Central memory CD8-positive, alpha-beta T cell (primary cell): ENCODE results near the gene CLEC4M.
A peak's percentile ranks its signal among the peaks of the same experiment; 100 is the strongest.
"Not testable (repeated sequence)": the region's sequence is repeated elsewhere in the genome, so short reads cannot be mapped to it uniquely, and the experiment has no call there.

Experiments
- ATAC-seq: fragments of 150-1000 bp; cut with Tn5 transposase; replicated peaks from 2 replicates; pipeline ENCODE4 v1.10.0; 2022; ENCODE audit warnings: mild to moderate bottlenecking, moderate FRiP score, moderate number of reproducible peaks; ENCODE audit not compliant: poor library complexity, severe bottlenecking; ENCODE audit errors: extremely low read depth
- DNase-seq, 2 donors: peaks; one replicate each; pipeline ENCODE4 v3.0.0; 2021; ENCODE audit warnings: low spot score in 2 of 2
- H3K27ac Mint-ChIP-seq: one replicate; pipeline ENCODE4 v1.8.0; 2022; ENCODE audit warnings: low read depth, mild to moderate bottlenecking, moderate library complexity, mixed read lengths
- H3K27me3 Mint-ChIP-seq: one replicate; pipeline ENCODE4 v1.8.0; 2022; ENCODE audit warnings: mixed read lengths
- H3K36me3 Mint-ChIP-seq: one replicate; pipeline ENCODE4 v1.8.0; 2022; ENCODE audit warnings: mild to moderate bottlenecking, moderate library complexity, mixed read lengths; ENCODE audit not compliant: insufficient read depth
- H3K4me1 Mint-ChIP-seq: one replicate; pipeline ENCODE4 v1.8.0; 2022; ENCODE audit warnings: mixed read lengths
- H3K4me3 Mint-ChIP-seq: one replicate; pipeline ENCODE4 v1.8.0; 2022; ENCODE audit warnings: mild to moderate bottlenecking, moderate library complexity, mixed read lengths
- H3K9me3 Mint-ChIP-seq: one replicate; pipeline ENCODE4 v1.8.0; 2022; ENCODE audit warnings: mixed read lengths

Gene CLEC4M

GRCh38 chr19:7806234-7806633 lies 43.2 kb downstream of the CLEC4M start:
- no peak overlapping the region for H3K4me3 Mint-ChIP-seq
- no peaks in the 10 kb centered on the region for H3K36me3 Mint-ChIP-seq
- no peak for DNase-seq
- H3K27ac Mint-ChIP-seq, result peak overlapping the region; percentile 62
- ATAC-seq, result no peak
- H3K27me3 Mint-ChIP-seq, result peaks cover 14% of the 10 kb centered on the region
- peaks cover 12% of the 10 kb centered on the region for H3K9me3 Mint-ChIP-seq
- peaks cover 13% of the 10 kb centered on the region for H3K4me1 Mint-ChIP-seq

GRCh38 chr19:7806876-7807275 lies 43.8 kb downstream of the CLEC4M start:
- DNase-seq (no peak), ATAC-seq (no peak)
- Mint-ChIP-seq H3K27ac (no peak overlapping the region), H3K27me3 (peaks cover 14% of the 10 kb centered on the region), H3K9me3 (peaks cover 12% of the 10 kb centered on the region), H3K4me3 (no peak overlapping the region), H3K4me1 (peaks cover 13% of the 10 kb centered on the region), H3K36me3 (no peaks in the 10 kb centered on the region)

- H3K27ac Mint-ChIP-seq, result peak overlapping the region; percentile 72
Measured at GRCh38 chr19:7808108-7808507, 45.1 kb downstream of the CLEC4M start.

GRCh38 chr19:7811989-7812388 lies 48.9 kb downstream of the CLEC4M start:
- peaks cover 25% of the 10 kb centered on the region for H3K4me1 Mint-ChIP-seq
- ATAC-seq, result no peak
- H3K4me3 Mint-ChIP-seq, result no peak overlapping the region
- no peak overlapping the region for H3K27ac Mint-ChIP-seq
- H3K9me3 Mint-ChIP-seq, result peaks cover 12% of the 10 kb centered on the region
- H3K36me3 Mint-ChIP-seq, result no peaks in the 10 kb centered on the region
- DNase-seq, result no peak
- H3K27me3 Mint-ChIP-seq, result no peaks in the 10 kb centered on the region

More at GRCh38 chr19:7808108-7808507, 45.1 kb downstream of the CLEC4M start:
- H3K4me1 Mint-ChIP-seq, result peaks cover 13% of the 10 kb centered on the region
- peak overlapping the region; percentile 45 for H3K4me3 Mint-ChIP-seq
- peaks cover 2% of the 10 kb centered on the region for H3K27me3 Mint-ChIP-seq
- H3K36me3 Mint-ChIP-seq, result no peaks in the 10 kb centered on the region
- DNase-seq (no peak), ATAC-seq (no peak)
- peaks cover 12% of the 10 kb centered on the region for H3K9me3 Mint-ChIP-seq

GRCh38 chr19:7815325-7815724 lies 52.3 kb downstream of the CLEC4M start:
- H3K4me3 Mint-ChIP-seq, result peak overlapping the region; percentile 67
- no peaks in the 10 kb centered on the region for H3K36me3 Mint-ChIP-seq
- H3K27ac Mint-ChIP-seq, result no peak overlapping the region
- ATAC-seq, result peak; percentile 58
- peaks cover 16% of the 10 kb centered on the region for H3K27me3 Mint-ChIP-seq
- H3K4me1 Mint-ChIP-seq, result peaks cover 18% of the 10 kb centered on the region
- no peak for DNase-seq
- peaks cover 6% of the 10 kb centered on the region for H3K9me3 Mint-ChIP-seq

GRCh38 chr19:7816040-7816439 lies 53.0 kb downstream of the CLEC4M start:
- H3K4me3 Mint-ChIP-seq, result peak overlapping the region; percentile 67
- peaks cover 23% of the 10 kb centered on the region for H3K27me3 Mint-ChIP-seq
- ATAC-seq, DNase-seq, H3K27ac Mint-ChIP-seq, H3K36me3 Mint-ChIP-seq, H3K9me3 Mint-ChIP-seq: not testable (repeated sequence)
- H3K4me1 Mint-ChIP-seq, result peaks cover 18% of the 10 kb centered on the region

GRCh38 chr19:7817801-7818200 lies 54.8 kb downstream of the CLEC4M start:
- no peak overlapping the region for H3K27ac Mint-ChIP-seq
- no peak for ATAC-seq
- H3K27me3 Mint-ChIP-seq, result peaks cover 27% of the 10 kb centered on the region
- H3K9me3 Mint-ChIP-seq, result no peaks in the 10 kb centered on the region
- DNase-seq, result no peak
- H3K36me3 Mint-ChIP-seq, result no peaks in the 10 kb centered on the region
- peaks cover 18% of the 10 kb centered on the region for H3K4me1 Mint-ChIP-seq
- no peak overlapping the region for H3K4me3 Mint-ChIP-seq

- Mint-ChIP-seq H3K27ac (no peak overlapping the region), H3K9me3 (no peaks in the 10 kb centered on the region), H3K36me3 (no peaks in the 10 kb centered on the region), H3K27me3 (peaks cover 27% of the 10 kb centered on the region), H3K4me1 (peaks cover 18% of the 10 kb centered on the region), H3K4me3 (no peak overlapping the region)
- DNase-seq (no peak), ATAC-seq (no peak)
Measured at GRCh38 chr19:7818806-7819205, 55.8 kb downstream of the CLEC4M start.
